IPS-15b (cell line): ENCODE results near the gene TACC2.

Experiments used
- H3K27me3 ChIP-seq: one replicate; pipeline ENCODE4 v1.6.1; 2013; ENCODE audit warnings: low read length; ENCODE audit not compliant: control insufficient read depth, insufficient read depth
- H3K36me3 ChIP-seq: one replicate; pipeline ENCODE4 v1.6.1; 2013; ENCODE audit warnings: low read length; ENCODE audit not compliant: control insufficient read depth, insufficient read depth
- H3K4me1 ChIP-seq: one replicate; pipeline ENCODE4 v1.6.1; 2013; ENCODE audit warnings: mild to moderate bottlenecking, low read length; ENCODE audit not compliant: control insufficient read depth, insufficient read depth
- H3K4me3 ChIP-seq: one replicate; pipeline ENCODE4 v1.5.1; 2013; ENCODE audit warnings: low read depth, low read length
- H3K9ac ChIP-seq: one replicate; pipeline ENCODE4 v1.6.1; 2013; ENCODE audit warnings: low read depth, mild to moderate bottlenecking, low read length
- H3K9me3 ChIP-seq: one replicate; pipeline ENCODE4 v1.6.1; 2013; ENCODE audit warnings: mild to moderate bottlenecking, low read length; ENCODE audit not compliant: control insufficient read depth, insufficient read depth

TACC2 gene

GRCh38 chr10:122124342-122124741 is 135.4 kb downstream of the TACC2 start:
- Histone ChIP-seq H3K27me3 (no peaks in the 10 kb centered on the region), H3K9me3 (no peaks in the 10 kb centered on the region), H3K36me3 (peaks cover 3% of the 10 kb centered on the region), H3K9ac (no peak overlapping the region), H3K4me3 (no peak overlapping the region), H3K4me1 (peaks cover 3% of the 10 kb centered on the region)

GRCh38 chr10:122124808-122125207 is 135.8 kb downstream of the TACC2 start:
- Histone ChIP-seq H3K4me1 (peaks cover 3% of the 10 kb centered on the region), H3K9ac (no peak overlapping the region), H3K36me3 (peaks cover 3% of the 10 kb centered on the region), H3K9me3 (no peaks in the 10 kb centered on the region), H3K27me3 (no peaks in the 10 kb centered on the region), H3K4me3 (no peak overlapping the region)

- Histone ChIP-seq H3K9ac (no peak overlapping the region), H3K9me3 (no peaks in the 10 kb centered on the region), H3K4me1 (peaks cover 3% of the 10 kb centered on the region), H3K4me3 (no peak overlapping the region), H3K27me3 (no peaks in the 10 kb centered on the region), H3K36me3 (peaks cover 3% of the 10 kb centered on the region)
These were observed 138.0 kb downstream of the TACC2 start for GRCh38 chr10:122126763-122127659.

- no peak overlapping the region for H3K9ac ChIP-seq
- peaks cover 3% of the 10 kb centered on the region for H3K36me3 ChIP-seq
- H3K4me1 ChIP-seq: peaks cover 3% of the 10 kb centered on the region
- H3K9me3 ChIP-seq: no peaks in the 10 kb centered on the region
- no peaks in the 10 kb centered on the region for H3K27me3 ChIP-seq
- no peak overlapping the region for H3K4me3 ChIP-seq
These were observed 139.0 kb downstream of the TACC2 start for GRCh38 chr10:122127943-122128342.

- H3K27me3 ChIP-seq: no peaks in the 10 kb centered on the region
- no peak overlapping the region for H3K9ac ChIP-seq
- H3K4me1 ChIP-seq: peaks cover 3% of the 10 kb centered on the region
- no peak overlapping the region for H3K4me3 ChIP-seq
- H3K9me3 ChIP-seq: no peaks in the 10 kb centered on the region
- peaks cover 3% of the 10 kb centered on the region for H3K36me3 ChIP-seq
These were observed 139.4 kb downstream of the TACC2 start for GRCh38 chr10:122128357-122128756.

GRCh38 chr10:122130474-122131110 is 141.6 kb downstream of the TACC2 start:
- Histone ChIP-seq H3K4me1 (no peaks in the 10 kb centered on the region), H3K27me3 (no peaks in the 10 kb centered on the region), H3K36me3 (peaks cover 3% of the 10 kb centered on the region), H3K9me3 (no peaks in the 10 kb centered on the region), H3K9ac (no peak overlapping the region), H3K4me3 (no peak overlapping the region)

GRCh38 chr10:122132331-122132755 is 143.4 kb downstream of the TACC2 start:
- no peaks in the 10 kb centered on the region for H3K9me3 ChIP-seq
- no peaks in the 10 kb centered on the region for H3K27me3 ChIP-seq
- no peak overlapping the region for H3K9ac ChIP-seq
- H3K4me1 ChIP-seq: no peaks in the 10 kb centered on the region
- H3K4me3 ChIP-seq: no peak overlapping the region
- H3K36me3 ChIP-seq: no peaks in the 10 kb centered on the region

GRCh38 chr10:122132882-122133565 is 144.1 kb downstream of the TACC2 start:
- Histone ChIP-seq H3K9ac (no peak overlapping the region), H3K36me3 (no peaks in the 10 kb centered on the region), H3K27me3 (no peaks in the 10 kb centered on the region), H3K4me3 (no peak overlapping the region), H3K4me1 (no peaks in the 10 kb centered on the region), H3K9me3 (no peaks in the 10 kb centered on the region)

GRCh38 chr10:122135251-122136025 is 146.5 kb downstream of the TACC2 start:
- no peak overlapping the region for H3K4me3 ChIP-seq
- H3K27me3 ChIP-seq: no peaks in the 10 kb centered on the region
- H3K9me3 ChIP-seq: no peaks in the 10 kb centered on the region
- no peaks in the 10 kb centered on the region for H3K4me1 ChIP-seq
- no peaks in the 10 kb centered on the region for H3K36me3 ChIP-seq
- no peak overlapping the region for H3K9ac ChIP-seq

- H3K4me1 ChIP-seq: peaks cover 4% of the 10 kb centered on the region
- H3K9ac ChIP-seq: no peak overlapping the region
- H3K27me3 ChIP-seq: no peaks in the 10 kb centered on the region
- no peaks in the 10 kb centered on the region for H3K36me3 ChIP-seq
- no peak overlapping the region for H3K4me3 ChIP-seq
- no peaks in the 10 kb centered on the region for H3K9me3 ChIP-seq
These were observed 150.1 kb downstream of the TACC2 start for GRCh38 chr10:122138831-122139625.
